Cardiac septum (tissue), 1 donor: Measurements from ENCODE around the gene PIP4K2B. TPM values are rescaled to one million over a fixed set of nuclear protein-coding genes. Genes with fewer than 3 reads are reported as not detected.
A peak's percentile ranks its signal among the peaks of the same experiment; 100 is the strongest.

Source experiments
- DNase-seq: peaks from one replicate; pipeline ENCODE4 v3.0.0-alpha.2; 2020; ENCODE audit warnings: low spot score
- intact Hi-C: fragments of 100-400 bp; cut with DNase I; formaldehyde crosslinking; loops from one replicate; pipeline ENCODE4 v1.14.0; 2022
- total RNA-seq: library from RNA; stranded (reverse); fragmentation: NEBNext Ultra II Directional; extraction: Animal tissue kit (Norgen Biotek cat#: 25700); gene quantifications from one replicate; pipeline ENCODE4 v1.2.1, GENCODE V29; 2021
- donor health status: DM: no; HTN: no; CAD: no.

PIP4K2B gene
- total RNA-seq, 1 donor from 2014 or later: 48.4 TPM

DNA sequence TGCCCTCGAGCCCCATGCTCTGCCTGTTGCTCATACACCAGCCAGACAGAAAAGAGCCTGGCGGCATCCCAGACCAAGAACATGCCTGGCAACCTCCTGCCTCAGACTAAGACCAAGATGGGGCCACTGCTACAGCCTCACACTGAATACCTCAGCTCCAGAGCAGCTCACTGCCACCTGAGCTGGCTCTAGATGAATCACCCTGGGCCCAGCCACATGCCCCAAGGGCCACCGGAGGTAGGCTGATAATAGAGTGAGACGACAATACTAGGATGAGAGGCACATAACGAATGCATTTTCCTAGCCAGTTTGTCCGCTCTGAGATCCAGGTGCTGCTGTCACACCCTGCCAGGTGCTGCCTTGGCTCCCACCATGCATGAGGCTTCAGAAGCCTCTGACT lies 13.0 kb downstream of the PIP4K2B start:
- intact Hi-C loops: no loop called here
- DNase-seq: no peak

GRCh38 chr17:38783227-38783626 lies 16.1 kb downstream of the PIP4K2B start:
- DNase-seq: no peak
- intact Hi-C loops: no loop called here

- no peak for DNase-seq
- intact Hi-C loops: no loop called here
These were observed 19.2 kb downstream of the PIP4K2B start for GRCh38 chr17:38779965-38780752.

- intact Hi-C loops: no loop called here
- no peak for DNase-seq
These were observed 21.6 kb downstream of the PIP4K2B start for GRCh38 chr17:38777641-38778250.

DNA sequence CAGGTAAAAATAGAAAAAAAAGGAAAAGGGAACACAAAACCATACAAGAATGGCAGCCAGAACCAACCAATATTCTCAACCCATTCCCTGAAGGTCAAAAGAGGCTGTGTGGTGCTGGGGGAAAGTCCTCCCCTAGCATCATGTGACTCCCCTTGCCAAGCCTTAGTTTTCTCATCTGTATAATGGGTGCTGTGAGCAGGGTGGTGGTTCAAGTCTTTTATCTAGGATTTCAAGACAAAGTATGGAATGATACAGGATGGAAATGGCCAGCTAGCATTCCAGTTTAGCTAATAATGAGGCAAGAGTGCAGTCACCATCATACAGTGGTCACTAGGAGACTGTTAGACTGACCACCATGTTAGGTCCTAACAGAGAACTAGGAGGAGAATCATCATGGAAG lies 26.1 kb downstream of the PIP4K2B start:
- no peak for DNase-seq
- intact Hi-C loops: no loop called here

- intact Hi-C loops: no loop called here
These were observed 30.9 kb downstream of the PIP4K2B start for GRCh38 chr17:38768417-38768816.

GRCh38 chr17:38766341-38766740 lies 33.0 kb downstream of the PIP4K2B start:
- DNase-seq: no peak
- intact Hi-C loops: no loop called here

More at GRCh38 chr17:38768417-38768816, 30.9 kb downstream of the PIP4K2B start:
- no peak for DNase-seq

DNA sequence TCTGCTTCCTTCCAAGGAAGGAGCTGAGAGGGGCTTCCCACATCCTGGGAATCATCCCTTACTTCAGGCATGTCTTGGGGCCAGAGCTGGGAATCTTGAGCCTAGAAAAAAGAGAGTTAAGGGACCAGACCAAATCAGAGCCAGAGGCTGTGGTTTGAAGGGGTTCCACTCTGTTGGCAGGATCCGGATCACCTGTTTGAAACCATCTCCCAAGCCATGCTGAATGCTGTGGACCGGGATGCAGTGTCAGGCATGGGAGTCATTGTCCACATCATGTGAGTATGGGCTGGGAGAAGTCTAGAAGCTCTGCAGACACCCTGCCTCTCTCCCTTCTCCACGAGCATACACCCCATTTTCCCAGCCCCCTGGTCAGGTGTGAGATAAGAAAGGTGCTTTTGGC lies 37.1 kb downstream of the PIP4K2B start:
- DNase-seq: no peak

GRCh38 chr17:38761612-38762011 lies 37.7 kb downstream of the PIP4K2B start:
- intact Hi-C loops: no loop called here

More for the DNA sequence above, 37.1 kb downstream of the PIP4K2B start:
- intact Hi-C loops: no loop called here

DNA sequence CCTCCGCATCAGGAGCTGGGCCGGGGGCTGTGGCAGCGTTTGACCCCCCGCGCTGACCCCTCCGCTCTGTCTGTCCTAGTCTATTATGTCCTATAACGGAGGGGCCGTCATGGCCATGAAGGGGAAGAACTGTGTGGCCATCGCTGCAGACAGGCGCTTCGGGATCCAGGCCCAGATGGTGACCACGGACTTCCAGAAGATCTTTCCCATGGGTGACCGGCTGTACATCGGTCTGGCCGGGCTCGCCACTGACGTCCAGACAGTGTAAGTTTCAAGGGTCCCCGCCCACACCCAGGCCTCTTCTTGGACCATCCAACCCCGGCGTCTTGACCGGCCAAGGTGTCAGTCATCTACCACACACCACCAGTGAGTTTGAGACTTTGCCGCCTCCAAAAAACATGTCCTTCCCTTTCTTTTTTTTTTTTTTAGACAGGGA lies 46.3 kb downstream of the PIP4K2B start:
- no peak for DNase-seq
- intact Hi-C loops: loop anchor here (2.0 kb wide), 1 partner anchor 46 kb away; the partner anchor contains the start of gene PIP4K2B

More at GRCh38 chr17:38761612-38762011, 37.7 kb downstream of the PIP4K2B start:
- no peak for DNase-seq

- DNase-seq: peak; percentile 99
- intact Hi-C loops: loop anchor here (2.0 kb wide), 1 partner anchor 46 kb away; the partner anchor contains the start of gene PIP4K2B
These were observed 46.9 kb downstream of the PIP4K2B start, which contains the start of gene PSMB3 for GRCh38 chr17:38752308-38753070. TSS of gene PSMB3 (plus strand) at chr17:38752741. CDS start at chr17:38752827, 86 bp downstream.

DNA sequence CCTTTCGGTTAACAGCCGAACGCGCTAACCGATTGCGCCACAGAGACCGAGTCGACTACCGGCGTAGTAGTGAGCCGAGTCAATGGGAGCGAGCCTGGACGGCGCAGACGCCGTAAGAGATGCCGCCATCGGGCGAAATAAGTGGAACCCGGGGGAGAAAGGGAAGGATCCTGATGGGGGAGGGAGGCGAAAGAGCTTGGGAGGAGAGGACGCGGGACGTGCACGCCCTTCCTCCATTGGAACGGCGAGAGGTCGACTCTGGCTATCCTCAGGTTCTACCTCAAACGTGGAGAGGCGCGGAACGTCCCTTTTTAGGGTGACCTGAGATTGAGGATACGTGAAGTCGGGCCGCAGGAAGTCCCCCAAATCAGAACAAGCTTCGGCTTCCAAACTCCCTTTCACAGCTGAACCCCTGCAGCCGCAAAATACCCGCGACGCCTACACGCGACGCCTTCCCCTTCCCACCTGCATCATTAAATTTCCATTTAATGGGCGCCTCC lies 47.5 kb downstream of the PIP4K2B start:
- intact Hi-C loops: loop anchor here (2.0 kb wide), 3 partner anchors 21 to 49 kb away; partner anchors contain the start of genes CISD3 and PIP4K2B
- peak; percentile 88 for DNase-seq

GRCh38 chr17:38751144-38751807 lies 48.1 kb downstream of the PIP4K2B start:
- intact Hi-C loops: loop anchor here (2.0 kb wide), 2 partner anchors 20 to 48 kb away; partner anchors contain the start of gene CISD3
- no peak for DNase-seq

GRCh38 chr17:38750312-38751121 lies 48.8 kb downstream of the PIP4K2B start:
- no peak for DNase-seq
- intact Hi-C loops: loop anchor here (2.0 kb wide), 2 partner anchors 20 to 48 kb away; partner anchors contain the start of gene CISD3

DNA sequence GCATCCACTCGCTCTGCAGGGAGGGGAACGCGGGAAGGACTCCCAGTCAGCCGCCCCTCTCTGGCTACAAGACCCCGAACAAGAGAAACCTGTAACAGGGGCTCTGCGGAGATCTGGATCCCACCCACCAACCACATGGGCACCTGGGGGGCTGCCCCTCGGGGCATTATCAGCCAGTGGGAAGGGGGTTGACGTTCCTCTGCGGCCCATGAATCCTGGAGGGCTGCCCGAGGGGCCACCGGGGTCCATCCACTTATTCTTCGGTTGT lies 49.4 kb downstream of the PIP4K2B start:
- intact Hi-C loops: loop anchor here (2.0 kb wide), 2 partner anchors 19 to 47 kb away; partner anchors contain the start of gene CISD3
- DNase-seq: no peak

- intact Hi-C loops: loop anchor here (2.0 to 5.0 kb wide), 3 partner anchors 19 to 297 kb away; partner anchors contain the start of gene CISD3
- peak; percentile 96 for DNase-seq
These were observed 49.9 kb downstream of the PIP4K2B start for GRCh38 chr17:38749223-38750043.

- DNase-seq: no peak
- intact Hi-C loops: loop anchor here (5.0 kb wide), 1 partner anchor 297 kb away; no protein-coding TSS in a partner anchor
These were observed 50.5 kb downstream of the PIP4K2B start for GRCh38 chr17:38748892-38749222.
